ENCODE measurements around the gene EVC2. TPM values are rescaled to one million over a fixed set of nuclear protein-coding genes. Genes with fewer than 3 reads are reported as not detected.

The EVC2 gene
- total RNA-seq, 2 experiments from 2014 or later = 0.82 to 0.89 TPM

DNA sequence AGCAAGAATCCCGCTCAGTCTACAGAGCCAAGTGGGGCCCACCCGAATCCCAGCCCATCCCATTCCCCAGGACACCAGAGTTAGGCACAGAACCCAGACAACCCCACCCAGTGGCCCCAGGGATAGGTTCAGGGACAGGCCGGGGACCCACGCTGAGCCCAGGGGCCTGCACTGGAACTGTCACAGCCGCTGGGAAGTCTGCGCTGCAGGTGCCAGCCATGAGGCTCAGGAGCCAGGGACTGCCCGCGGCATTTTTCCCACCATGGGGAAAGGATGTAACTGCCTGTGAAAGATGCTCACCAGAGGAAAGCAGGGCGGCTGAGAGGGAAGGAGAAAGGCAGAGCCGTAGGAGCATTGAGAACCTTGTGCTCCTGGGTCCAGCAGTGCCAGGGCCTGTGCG lies 12.0 kb downstream of the EVC2 start:
- CTCF ChIA-PET = no interaction called here
- POLR2A ChIA-PET = no interaction called here

DNA sequence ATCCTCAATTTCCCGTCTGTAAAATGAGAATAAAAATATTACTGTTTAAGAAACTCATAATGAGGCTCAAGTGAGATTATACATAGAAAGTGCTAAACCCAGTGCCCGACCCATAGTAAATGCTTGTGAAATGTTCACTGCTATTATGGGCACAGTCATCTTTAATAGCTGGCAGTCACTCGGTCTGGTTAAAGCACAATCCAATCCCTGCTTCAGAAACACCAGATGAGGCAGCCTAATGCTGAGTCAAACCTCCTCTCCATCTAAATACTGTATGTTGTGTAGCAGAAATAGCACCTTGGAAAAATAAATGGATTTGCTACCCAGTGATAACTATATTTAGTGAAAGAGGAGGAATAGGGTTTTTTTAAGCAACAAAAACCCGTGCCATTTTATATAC lies 14.5 kb downstream of the EVC2 start:
- CTCF ChIA-PET = no interaction called here
- POLR2A ChIA-PET = no interaction called here

DNA sequence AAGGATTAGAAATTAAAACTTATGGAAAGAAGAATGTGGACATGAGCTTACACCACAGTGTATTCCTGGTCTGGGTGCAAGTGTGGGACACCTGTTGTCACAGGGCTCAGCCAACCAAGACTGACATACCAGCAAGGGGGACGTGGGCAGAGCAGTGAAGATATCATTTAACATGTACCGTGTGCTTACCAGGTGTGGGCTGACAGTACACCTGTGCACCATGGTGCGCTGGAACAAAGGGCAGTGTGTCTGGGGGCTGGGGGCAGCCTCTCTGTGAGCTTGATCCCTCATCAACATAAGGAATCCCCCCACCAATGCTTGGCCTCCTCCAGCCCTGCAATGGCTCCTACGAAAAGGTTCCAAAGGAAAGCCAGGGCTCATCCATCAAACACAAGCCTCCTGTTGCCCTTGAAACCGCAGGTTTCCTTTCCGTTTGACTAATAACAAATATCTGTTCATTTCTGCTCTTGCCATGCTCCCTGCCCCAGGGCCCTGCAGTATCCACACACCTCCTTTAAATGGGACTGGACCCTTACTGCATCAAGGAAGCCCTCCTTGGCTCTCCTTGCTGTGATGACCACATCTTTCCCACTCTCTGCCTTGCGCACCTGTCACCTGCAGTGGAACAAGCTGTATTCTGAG lies 16.7 kb downstream of the EVC2 start:
- POLR2A ChIA-PET = no interaction called here
- CTCF ChIA-PET = no interaction called here

DNA sequence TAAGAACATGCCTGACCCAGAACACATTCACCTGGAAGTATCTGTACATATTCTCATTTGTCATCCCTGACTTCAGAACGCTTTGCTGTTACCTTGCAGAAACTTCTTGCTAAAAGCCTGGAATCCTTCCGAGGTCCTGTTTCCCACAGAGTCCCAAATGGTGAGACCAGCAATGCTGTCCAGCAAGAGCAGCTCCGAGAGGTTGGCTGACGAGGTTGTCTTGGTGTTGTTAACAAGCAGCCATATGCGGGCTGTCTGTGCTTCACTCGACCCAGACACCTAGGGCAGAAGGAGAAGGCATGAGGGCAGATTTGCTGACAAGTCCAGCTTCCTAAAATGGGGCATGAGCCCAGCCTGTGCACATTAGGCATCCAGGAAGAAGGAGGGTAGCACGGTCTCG lies 19.3 kb downstream of the EVC2 start:
- CTCF ChIA-PET = no interaction called here
- POLR2A ChIA-PET = no interaction called here

DNA sequence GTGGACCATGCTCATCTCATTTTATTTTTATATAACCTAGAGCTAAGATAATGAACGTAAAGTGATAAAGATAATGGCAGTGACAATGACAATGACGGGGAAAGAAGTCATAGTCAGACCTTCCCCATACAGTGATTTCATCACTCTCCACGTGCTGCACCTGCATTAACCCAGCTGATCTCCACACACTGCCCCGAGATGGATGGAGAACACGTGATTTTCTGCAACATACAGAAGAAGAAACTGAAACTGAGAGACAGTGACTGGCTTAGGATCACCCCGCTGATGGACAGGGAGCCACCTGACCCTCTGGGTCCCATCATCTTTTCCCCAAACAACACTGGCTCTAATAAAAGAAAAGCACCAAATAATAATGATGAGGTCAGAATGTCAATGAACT lies 22.0 kb downstream of the EVC2 start:
- CTCF ChIA-PET = no interaction called here
- POLR2A ChIA-PET = no interaction called here

DNA sequence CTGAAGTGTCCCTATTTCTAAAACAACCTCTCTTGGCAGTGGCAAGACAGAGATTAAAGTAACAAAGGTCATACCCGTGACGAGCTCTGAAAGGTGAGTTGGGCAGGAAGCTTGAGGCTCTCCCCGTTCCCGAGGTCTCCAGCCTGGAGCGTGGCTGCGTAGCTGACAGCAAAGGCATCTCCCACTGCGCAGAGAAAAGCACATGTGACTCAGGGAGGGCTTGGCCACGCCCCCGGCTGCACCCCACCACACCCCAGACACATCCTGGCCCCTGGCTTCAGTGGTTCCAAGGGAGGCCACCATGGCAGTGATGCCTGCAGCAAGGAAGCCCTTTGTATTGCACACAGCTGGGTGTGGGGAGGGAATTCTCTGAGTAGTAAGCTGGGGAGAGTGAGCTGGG lies 23.1 kb downstream of the EVC2 start:
- ChIA-PET POLR2A (no interaction called here), CTCF (no interaction called here)

DNA sequence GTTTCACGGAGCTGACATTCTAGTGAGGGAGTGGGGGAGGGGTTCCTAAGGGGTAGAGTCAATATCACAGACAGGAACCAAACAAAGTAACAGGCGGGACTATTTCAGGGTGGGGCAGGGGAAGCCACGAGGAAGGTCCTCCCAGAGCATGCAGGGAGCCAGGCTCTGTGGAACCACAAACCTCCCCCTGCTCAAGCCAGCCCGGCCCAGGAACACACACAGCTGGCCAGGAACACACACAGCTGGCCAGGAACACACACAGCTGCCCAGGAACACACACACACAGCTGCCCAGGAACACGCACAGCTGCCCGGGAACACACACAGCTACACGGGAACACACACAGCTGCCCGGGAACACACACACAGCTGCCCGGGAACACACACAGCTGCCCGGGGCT lies 24.8 kb downstream of the EVC2 start:
- ChIA-PET CTCF (no interaction called here), POLR2A (no interaction called here)

DNA sequence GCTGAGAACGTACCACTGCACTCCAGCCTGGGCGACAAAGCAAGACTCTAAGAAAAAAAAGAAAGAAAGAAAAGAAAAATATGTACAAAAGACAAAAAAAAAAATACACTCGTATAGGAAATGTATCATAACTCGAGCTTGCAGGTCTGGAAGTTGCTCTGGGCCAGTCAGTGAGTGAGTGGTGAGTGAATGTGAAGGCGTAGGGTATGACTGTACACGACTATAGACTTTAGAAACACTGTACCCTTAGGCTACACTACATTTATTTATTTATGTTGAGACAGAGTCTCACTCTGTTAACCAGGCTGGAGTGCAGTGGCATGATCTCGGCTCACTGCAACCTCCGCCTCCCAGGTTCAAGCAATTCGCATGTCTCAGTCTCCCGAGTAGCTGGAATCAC lies 29.4 kb downstream of the EVC2 start:
- CTCF ChIA-PET = no interaction called here
- POLR2A ChIA-PET = no interaction called here

DNA sequence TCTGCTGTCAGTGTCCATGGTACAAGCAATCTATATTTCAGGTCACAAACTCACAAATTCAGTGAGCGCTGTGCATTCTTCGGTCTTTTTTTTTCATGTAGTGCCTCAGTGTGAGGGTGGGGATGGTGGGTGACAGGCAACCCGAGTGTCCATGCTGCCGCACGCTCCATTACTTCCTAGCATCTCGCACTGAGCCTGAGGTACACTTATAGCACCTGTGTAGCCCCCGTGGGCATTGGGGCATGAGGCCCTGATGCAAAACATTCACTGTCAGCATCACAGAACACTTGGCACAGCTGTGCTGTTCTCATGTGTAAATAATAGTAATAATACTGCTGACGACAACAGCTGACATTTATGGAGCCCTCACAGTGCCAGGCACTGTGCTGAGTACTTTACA lies 31.6 kb downstream of the EVC2 start:
- POLR2A ChIA-PET = no interaction called here
- CTCF ChIA-PET = no interaction called here

DNA sequence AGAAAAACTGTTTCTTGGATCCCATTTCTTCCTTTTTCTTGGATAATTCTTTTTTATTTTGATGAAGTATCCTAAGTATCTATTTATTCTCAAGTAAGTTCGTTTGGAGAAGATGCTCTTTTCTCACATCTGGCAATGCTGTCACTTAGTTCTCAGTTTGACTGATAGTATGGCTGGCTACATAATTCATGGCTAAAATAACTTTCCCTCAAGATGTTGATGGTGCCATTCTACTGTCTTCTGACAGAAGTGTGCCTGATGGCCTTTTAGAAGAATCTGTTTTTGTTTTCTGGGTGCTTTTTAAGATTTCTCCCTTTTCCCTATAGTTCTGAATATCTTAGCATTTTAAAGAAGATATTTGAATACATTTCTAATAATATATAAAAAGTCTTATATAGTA lies 41.6 kb downstream of the EVC2 start:
- POLR2A ChIA-PET = no interaction called here
- CTCF ChIA-PET = no interaction called here

DNA sequence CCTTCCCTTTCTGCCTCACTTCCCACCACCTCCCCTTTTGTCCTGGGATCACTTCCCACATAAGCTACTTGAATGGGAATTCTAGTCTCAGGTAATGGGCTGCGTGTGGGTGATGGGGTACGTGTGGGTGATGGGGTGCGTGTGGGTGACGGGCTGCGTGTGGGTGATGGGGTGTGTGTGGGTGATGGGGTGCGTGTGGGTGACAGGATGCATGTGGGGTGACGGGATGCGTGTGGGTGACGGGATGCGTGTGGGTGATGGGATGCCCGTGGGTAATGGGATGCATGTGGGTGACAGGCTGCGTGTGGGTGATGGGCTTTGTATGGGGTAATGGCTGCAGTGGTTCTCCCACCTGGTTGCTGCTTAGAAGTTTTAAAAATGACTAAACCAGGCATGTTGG lies 43.6 kb downstream of the EVC2 start:
- CTCF ChIA-PET = no interaction called here
- POLR2A ChIA-PET = no interaction called here

DNA sequence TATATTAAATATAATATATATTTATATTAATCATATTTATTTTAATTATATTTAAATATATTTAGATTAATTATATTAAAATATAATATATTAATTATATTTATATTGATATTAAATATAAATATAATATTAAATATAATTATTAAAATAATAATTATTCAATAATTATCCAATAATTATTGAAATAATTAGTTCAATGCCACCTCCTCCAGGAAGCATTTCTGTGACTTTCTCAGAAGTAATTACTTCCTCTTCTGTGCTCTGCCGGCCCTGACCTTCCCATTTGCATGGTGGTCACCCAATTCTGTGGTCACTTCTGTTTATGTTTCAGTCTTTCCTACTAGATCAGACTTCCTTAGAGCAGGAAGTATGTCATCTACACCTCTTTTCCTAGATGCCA lies 45.8 kb downstream of the EVC2 start:
- CTCF ChIA-PET = no interaction called here
- POLR2A ChIA-PET = no interaction called here

DNA sequence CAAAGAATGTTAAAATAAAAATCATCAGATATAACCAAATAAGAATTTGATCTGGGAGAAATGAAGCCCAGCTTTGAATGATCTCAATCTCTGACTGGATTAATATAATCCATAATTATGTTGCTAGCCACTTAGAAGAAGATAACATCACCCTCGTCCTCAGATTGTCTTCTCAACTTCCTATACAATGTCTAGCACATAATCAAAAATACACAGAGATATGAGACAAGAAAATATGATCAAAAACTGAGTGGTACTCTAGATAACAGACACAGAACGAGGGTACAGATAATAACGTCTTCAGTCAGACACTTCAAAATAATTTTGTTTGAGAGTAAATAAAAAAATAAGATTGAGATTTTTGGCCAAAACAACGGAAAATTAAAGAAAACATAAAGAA lies 47.1 kb downstream of the EVC2 start:
- CTCF ChIA-PET = interaction anchor here (0.6 kb wide), 1 partner anchor 452 kb away, joined by 3 read pairs; no protein-coding TSS in a partner anchor
- POLR2A ChIA-PET = no interaction called here

DNA sequence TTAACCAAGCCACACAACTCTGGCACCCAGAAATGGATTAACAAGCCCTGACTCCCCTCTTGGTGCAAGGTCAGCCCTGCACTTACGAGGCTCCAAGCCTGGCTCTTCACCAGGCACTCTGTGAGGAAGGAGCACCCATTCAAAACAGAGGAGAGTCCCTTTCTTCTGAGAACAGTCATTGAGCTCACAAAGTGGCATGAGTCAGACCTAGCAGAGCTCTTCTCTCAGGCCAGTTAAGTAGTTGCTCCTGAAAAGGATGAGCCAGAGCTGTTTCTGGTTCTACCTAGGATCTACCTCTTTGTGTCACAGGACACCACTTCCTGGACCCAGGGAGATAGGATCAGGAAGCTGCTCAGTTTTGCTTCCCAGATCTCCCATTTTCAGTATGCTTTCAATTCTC lies 48.2 kb downstream of the EVC2 start:
- POLR2A ChIA-PET = no interaction called here
- CTCF ChIA-PET = no interaction called here

DNA sequence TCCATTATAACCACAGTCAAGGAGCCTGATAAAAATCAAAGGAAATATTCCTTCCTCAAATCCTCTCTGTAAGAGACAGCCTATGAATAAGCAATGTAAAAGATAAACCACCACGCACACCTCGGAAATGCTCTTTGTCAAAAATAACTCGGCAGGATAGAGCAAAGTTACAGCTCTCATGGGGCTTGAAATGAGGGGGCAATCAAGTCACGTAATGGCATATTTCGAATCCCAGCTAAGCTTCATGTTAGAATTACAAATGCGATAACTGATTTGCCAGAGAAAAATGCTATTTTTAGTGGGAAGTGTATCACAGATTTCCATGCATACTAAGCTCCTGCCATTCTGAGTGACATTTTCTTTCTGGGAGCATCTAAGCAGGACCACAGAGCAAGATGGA lies 49.4 kb downstream of the EVC2 start:
- POLR2A ChIA-PET = no interaction called here
- CTCF ChIA-PET = no interaction called here

DNA sequence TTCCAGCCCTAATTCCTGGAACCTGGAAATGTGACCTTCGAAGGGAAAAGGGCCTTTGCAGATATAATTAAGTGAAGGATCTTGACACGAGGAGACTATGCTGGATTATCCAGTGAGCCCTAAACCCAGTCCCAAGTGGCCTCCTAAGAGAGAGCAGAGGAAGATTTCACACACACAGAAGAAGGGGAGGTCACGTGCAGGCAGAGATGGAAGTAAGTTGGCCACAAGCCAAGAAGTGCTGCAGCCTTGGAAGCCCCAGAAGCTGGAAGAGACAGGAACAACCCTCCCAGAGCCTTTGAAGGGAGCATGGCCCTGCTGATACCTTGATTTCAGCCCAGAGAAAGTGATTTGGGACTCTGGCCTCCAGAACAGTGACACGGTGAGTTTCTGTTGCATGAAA lies 51.9 kb downstream of the EVC2 start:
- POLR2A ChIA-PET = no interaction called here
- CTCF ChIA-PET = no interaction called here

DNA sequence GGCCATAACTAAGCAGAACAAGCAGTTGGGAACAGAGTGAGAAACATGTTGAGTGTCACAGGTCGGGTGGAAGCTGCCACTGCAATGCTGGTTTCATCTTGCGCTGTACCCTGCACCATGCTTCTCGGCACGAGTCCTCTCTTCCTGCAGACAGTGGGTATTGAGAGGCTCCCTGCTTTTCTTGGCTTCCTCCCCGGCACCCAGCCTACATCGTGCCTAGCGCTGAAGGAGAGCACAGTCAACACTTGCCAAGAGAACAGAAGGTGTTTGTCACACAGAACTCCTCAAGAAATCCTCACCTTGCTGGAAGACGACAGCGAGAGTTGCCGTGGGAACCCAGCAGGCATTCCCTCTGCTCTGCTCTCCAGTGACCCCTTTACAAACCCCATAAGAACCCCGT lies 53.6 kb downstream of the EVC2 start:
- POLR2A ChIA-PET = no interaction called here
- CTCF ChIA-PET = no interaction called here

DNA sequence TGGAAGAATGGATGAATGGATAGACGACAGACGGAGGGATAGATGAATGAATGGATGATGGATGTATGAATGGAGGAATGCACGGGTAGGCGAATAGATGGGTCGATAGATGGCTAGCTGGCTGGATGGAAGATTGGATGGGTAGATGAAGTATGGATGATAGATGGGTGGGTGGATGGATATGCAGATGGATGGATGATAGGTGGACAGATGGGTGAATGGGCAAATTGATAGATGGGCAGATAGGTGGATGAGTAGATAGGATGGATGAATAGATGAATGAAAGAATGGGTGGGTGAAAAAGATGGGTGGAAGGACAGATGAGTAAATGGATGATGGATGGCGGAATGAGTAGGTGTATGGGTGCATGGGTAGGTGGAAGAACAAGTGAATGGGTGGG lies 57.3 kb downstream of the EVC2 start:
- POLR2A ChIA-PET = no interaction called here
- CTCF ChIA-PET = no interaction called here

DNA sequence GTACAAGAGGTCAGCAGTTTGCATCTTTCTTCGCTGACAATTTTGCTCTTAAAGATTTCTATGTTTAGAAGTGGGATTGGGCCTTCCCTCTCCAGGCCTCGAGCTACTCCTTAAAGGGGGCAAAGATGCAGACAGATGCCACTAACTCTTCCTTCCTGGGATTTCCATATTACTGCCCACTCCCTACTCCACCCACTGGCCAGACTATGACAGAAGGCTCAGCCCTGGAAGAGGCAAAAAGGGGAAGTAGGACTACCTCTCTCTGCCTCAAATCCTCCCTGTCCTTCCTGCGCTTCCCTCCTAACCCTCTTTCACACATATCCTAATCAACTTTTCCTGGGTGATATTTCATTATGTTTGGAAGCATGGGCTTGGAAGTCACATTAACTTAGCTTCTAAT lies 58.3 kb downstream of the EVC2 start:
- ChIA-PET POLR2A (no interaction called here), CTCF (no interaction called here)

DNA sequence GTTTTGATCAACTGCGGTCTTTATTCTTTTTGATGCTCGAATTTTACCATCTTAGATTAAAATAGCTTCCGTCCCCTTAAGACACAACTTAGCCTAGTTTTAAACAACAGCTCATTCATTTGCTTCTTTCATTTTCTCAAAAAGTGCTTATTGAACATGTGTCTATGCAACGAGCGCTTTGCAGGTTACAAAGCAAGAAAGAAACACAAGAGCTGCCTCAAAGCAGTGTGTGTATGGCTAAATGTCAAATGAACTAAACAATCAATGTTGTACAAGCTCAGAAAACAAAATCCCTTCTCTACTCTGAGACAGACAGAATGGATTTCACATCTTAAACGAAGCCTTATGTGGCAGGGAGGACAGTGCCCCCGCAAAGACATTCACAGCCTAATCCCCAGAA lies 61.0 kb downstream of the EVC2 start:
- ChIA-PET CTCF (no interaction called here), POLR2A (no interaction called here)

DNA sequence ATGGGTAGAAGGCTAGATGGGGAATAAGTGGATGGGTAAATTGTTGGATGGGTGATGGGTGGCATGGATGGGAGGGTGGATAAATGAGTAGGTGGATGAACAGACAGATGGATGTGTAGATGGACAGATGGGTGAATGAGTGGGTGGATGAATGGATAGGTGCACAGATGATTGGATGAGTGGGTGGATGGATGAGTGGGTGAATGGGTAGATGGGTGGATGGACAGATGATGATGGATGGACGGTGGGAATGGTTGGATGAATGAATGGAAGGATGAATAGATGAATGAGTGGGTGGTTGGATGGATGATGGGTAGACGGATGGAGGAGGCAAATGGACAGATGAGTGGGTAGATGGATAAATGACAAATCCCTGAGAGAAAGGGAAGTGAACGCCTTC lies 68.3 kb downstream of the EVC2 start:
- CTCF ChIA-PET = no interaction called here
- POLR2A ChIA-PET = no interaction called here

DNA sequence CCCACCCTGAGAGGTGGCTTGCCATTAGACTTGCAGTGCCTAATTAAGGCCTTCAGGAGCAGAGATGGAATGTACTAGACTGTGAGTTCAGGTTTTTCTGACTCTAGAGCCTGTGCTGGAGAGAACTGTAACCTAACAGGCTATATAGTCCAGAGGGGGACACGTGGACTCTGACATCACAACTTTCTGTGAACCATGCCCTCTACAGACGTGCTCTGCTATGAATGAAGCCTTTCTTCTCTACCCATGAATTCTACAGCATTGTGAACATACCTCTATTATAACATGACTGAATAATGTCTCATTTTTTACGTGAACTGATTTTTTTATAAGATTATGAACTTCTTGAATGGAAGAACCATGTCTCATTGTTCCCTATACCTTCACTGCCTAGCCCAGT lies 68.8 kb downstream of the EVC2 start:
- CTCF ChIA-PET = no interaction called here
- POLR2A ChIA-PET = no interaction called here

DNA sequence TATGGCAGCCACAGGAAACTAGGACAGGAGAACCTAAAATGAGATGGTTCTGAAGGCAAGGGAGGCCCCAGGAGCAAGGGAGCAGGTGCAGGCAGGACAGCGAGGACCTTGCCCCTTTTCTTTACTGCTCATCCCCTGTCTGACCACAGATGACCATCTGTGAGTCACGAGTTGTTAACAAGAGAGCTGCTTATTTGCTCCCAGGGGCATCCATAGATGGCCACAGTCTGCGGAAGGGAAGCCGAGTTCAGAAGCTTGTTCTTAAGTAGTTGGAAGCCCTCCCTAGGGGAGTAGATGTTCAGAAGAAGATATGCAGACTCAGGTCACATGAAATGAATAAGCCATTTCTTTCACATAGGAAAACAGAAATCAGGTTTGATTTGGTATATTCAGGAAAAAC lies 69.4 kb downstream of the EVC2 start:
- ChIA-PET POLR2A (no interaction called here), CTCF (no interaction called here)
